NT2/D1 (cell line): Measurements from ENCODE around the gene SUMO4.

Experiments used
- YY1 ChIP-seq: IDR thresholded peaks from 2 replicates; pipeline ENCODE4 v1.6.1; 2011; ENCODE audit not compliant: insufficient read length, insufficient read depth
- ZNF274 ChIP-seq: IDR thresholded peaks from 2 replicates; pipeline ENCODE4 v1.6.1; 2011; ENCODE audit warnings: mild to moderate bottlenecking, low read depth, low read length

- no peak for TF ChIP-seq ZNF274
- no peak for TF ChIP-seq YY1
Measured at GRCh38 chr6:149410557-149410956, 10.5 kb downstream of the SUMO4 start.
